ENCODE results near the gene MOCS3. TPM values are rescaled to one million over a fixed set of nuclear protein-coding genes. Genes with fewer than 3 reads are reported as not detected.

MOCS3 gene
- polyA plus RNA-seq = 3.8 TPM
- long read RNA-seq, donor 1, full-length matches to known transcripts = 13 of 13 reads
- long read RNA-seq, donor 1, partial matches to known transcripts = 0 of 13 reads
- long read RNA-seq, donor 1, other reads (novel, unspliced or antisense) = 0 of 13 reads
- long read RNA-seq, donor 2, full-length matches to known transcripts = 26 of 26 reads
- long read RNA-seq, donor 2, partial matches to known transcripts = 0 of 26 reads
- long read RNA-seq, donor 2, other reads (novel, unspliced or antisense) = 0 of 26 reads
- long read RNA-seq, donor 3, full-length matches to known transcripts = 29 of 29 reads
- long read RNA-seq, donor 3, partial matches to known transcripts = 0 of 29 reads
- long read RNA-seq, donor 3, other reads (novel, unspliced or antisense) = 0 of 29 reads
- long read RNA-seq, donor 4, full-length matches to known transcripts = 2 of 2 reads
- long read RNA-seq, donor 4, partial matches to known transcripts = 0 of 2 reads
- long read RNA-seq, donor 4, other reads (novel, unspliced or antisense) = 0 of 2 reads
- long read RNA-seq, donor 5, full-length matches to known transcripts = 17 of 17 reads
- long read RNA-seq, donor 5, partial matches to known transcripts = 0 of 17 reads
- long read RNA-seq, donor 5, other reads (novel, unspliced or antisense) = 0 of 17 reads
- long read RNA-seq, donor 6, full-length matches to known transcripts = 14 of 14 reads
- long read RNA-seq, donor 6, partial matches to known transcripts = 0 of 14 reads
- long read RNA-seq, donor 6, other reads (novel, unspliced or antisense) = 0 of 14 reads
- long read RNA-seq, donor 7, full-length matches to known transcripts = 9 of 9 reads
- long read RNA-seq, donor 7, partial matches to known transcripts = 0 of 9 reads
- long read RNA-seq, donor 7, other reads (novel, unspliced or antisense) = 0 of 9 reads
- long read RNA-seq, donor 8, full-length matches to known transcripts = 21 of 21 reads
- long read RNA-seq, donor 8, partial matches to known transcripts = 0 of 21 reads
- long read RNA-seq, donor 8, other reads (novel, unspliced or antisense) = 0 of 21 reads
- long read RNA-seq, donor 9, full-length matches to known transcripts = 17 of 17 reads
- long read RNA-seq, donor 9, partial matches to known transcripts = 0 of 17 reads
- long read RNA-seq, donor 9, other reads (novel, unspliced or antisense) = 0 of 17 reads
- long read RNA-seq, donor 10, full-length matches to known transcripts = 17 of 17 reads
- long read RNA-seq, donor 10, partial matches to known transcripts = 0 of 17 reads
- long read RNA-seq, donor 10, other reads (novel, unspliced or antisense) = 0 of 17 reads
- long read RNA-seq, donor 11, full-length matches to known transcripts = 12 of 12 reads
- long read RNA-seq, donor 11, partial matches to known transcripts = 0 of 12 reads
- long read RNA-seq, donor 11, other reads (novel, unspliced or antisense) = 0 of 12 reads

DNA sequence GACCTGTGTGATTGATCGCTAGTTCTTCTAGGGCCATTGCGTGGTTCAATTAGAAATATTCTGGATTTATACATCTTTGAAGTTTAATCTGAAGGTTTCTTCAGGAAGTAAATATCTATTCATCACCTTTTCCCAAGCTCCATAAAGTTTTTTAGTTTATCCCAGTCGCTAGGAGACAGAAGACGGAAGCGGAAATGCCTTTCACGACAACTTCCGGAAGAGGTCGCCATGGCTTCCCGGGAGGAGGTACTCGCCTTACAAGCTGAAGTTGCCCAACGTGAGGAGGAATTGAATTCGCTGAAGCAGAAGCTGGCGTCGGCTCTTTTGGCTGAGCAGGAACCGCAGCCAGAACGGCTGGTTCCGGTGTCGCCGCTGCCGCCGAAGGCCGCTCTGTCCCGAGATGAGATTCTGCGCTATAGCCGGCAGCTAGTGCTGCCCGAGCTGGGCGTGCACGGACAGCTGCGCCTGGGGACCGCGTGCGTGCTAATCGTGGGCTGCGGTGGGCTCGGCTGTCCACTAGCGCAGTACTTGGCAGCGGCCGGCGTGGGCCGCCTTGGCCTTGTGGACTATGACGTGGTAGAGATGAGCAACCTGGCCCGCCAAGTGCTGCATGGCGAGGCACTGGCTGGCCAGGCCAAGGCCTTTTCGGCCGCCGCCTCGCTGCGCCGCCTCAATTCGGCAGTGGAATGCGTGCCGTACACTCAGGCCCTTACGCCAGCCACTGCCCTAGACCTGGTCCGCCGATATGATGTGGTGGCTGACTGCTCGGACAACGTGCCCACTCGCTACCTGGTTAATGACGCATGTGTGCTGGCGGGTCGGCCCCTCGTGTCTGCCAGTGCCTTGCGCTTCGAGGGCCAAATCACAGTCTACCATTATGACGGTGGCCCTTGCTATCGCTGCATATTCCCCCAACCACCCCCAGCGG, at the start of gene MOCS3:
TSS of gene MOCS3 (plus strand) at position 204 of the 928 bp plus-strand sequence. CDS start at position 229, 25 bp downstream.
- no CpG with 5 or more reads among the region's 67 CpGs for WGBS (ENCODE audit: insufficient coverage, low lambda C conversion rate)
- H3K9me3 ChIP-seq (ENCODE audit: control insufficient read depth, low read depth, low read length) = peaks cover 4% of the 10 kb centered on the region
- H3K4me3 ChIP-seq (ENCODE audit: low read length) = peak within 1 kb of the TSS; percentile 92
- peaks cover 5% of the 10 kb centered on the region for H3K36me3 ChIP-seq (ENCODE audit: control insufficient read depth, insufficient read depth, low read length)
- no peaks in the 10 kb centered on the region for H3K27me3 ChIP-seq (ENCODE audit: control insufficient read depth, insufficient read depth, low read length)
- peaks cover 13% of the 10 kb centered on the region for H3K4me1 ChIP-seq (ENCODE audit: control insufficient read depth, insufficient read depth, low read length)
- H3K27ac ChIP-seq (ENCODE audit: low read length) = peak within 1 kb of the TSS; percentile 59
- peak; percentile 88 to 92 for DNase-seq

- no peaks in the 10 kb centered on the region for H3K9me3 ChIP-seq (ENCODE audit: control insufficient read depth, low read depth, low read length)
- H3K4me1 ChIP-seq (ENCODE audit: control insufficient read depth, insufficient read depth, low read length) = peaks cover 6% of the 10 kb centered on the region
- peaks cover 11% of the 10 kb centered on the region for H3K36me3 ChIP-seq (ENCODE audit: control insufficient read depth, insufficient read depth, low read length)
- no peaks in the 10 kb centered on the region for H3K27me3 ChIP-seq (ENCODE audit: control insufficient read depth, insufficient read depth, low read length)
- H3K4me3 ChIP-seq (ENCODE audit: low read length) = no peak overlapping the region
- no peak for DNase-seq
- WGBS (ENCODE audit: insufficient coverage, low lambda C conversion rate) = no CpG with 5 or more reads among the region's 3 CpGs
- H3K27ac ChIP-seq (ENCODE audit: low read length) = no peak overlapping the region
Observed at GRCh38 chr20:50909413-50909812, 49.2 kb upstream of the MOCS3 start.

- peaks cover 11% of the 10 kb centered on the region for H3K36me3 ChIP-seq (ENCODE audit: control insufficient read depth, insufficient read depth, low read length)
- no peaks in the 10 kb centered on the region for H3K27me3 ChIP-seq (ENCODE audit: control insufficient read depth, insufficient read depth, low read length)
- H3K4me3 ChIP-seq (ENCODE audit: low read length) = no peak overlapping the region
- no CpG with 5 or more reads among the region's 3 CpGs for whole genome bisulfite sequencing (ENCODE audit: insufficient coverage, low lambda C conversion rate)
- DNase-seq = no peak
- H3K9me3 ChIP-seq (ENCODE audit: control insufficient read depth, low read depth, low read length) = no peaks in the 10 kb centered on the region
- peak overlapping the region; percentile 26 for H3K27ac ChIP-seq (ENCODE audit: low read length)
- peaks cover 14% of the 10 kb centered on the region for H3K4me1 ChIP-seq (ENCODE audit: control insufficient read depth, insufficient read depth, low read length)
Observed at GRCh38 chr20:50911030-50911429, 47.6 kb upstream of the MOCS3 start.

- H3K27me3 ChIP-seq (ENCODE audit: control insufficient read depth, insufficient read depth, low read length) = no peaks in the 10 kb centered on the region
- H3K9me3 ChIP-seq (ENCODE audit: control insufficient read depth, low read depth, low read length) = no peaks in the 10 kb centered on the region
- no CpG with 5 or more reads among the region's 1 CpG for WGBS (ENCODE audit: insufficient coverage, low lambda C conversion rate)
- peaks cover 11% of the 10 kb centered on the region for H3K36me3 ChIP-seq (ENCODE audit: control insufficient read depth, insufficient read depth, low read length)
- peaks cover 16% of the 10 kb centered on the region for H3K4me1 ChIP-seq (ENCODE audit: control insufficient read depth, insufficient read depth, low read length)
- no peak overlapping the region for H3K4me3 ChIP-seq (ENCODE audit: low read length)
- peak overlapping the region; percentile 26 for H3K27ac ChIP-seq (ENCODE audit: low read length)
- no peak for DNase-seq
Observed at GRCh38 chr20:50911716-50912115, 46.9 kb upstream of the MOCS3 start.

DNA sequence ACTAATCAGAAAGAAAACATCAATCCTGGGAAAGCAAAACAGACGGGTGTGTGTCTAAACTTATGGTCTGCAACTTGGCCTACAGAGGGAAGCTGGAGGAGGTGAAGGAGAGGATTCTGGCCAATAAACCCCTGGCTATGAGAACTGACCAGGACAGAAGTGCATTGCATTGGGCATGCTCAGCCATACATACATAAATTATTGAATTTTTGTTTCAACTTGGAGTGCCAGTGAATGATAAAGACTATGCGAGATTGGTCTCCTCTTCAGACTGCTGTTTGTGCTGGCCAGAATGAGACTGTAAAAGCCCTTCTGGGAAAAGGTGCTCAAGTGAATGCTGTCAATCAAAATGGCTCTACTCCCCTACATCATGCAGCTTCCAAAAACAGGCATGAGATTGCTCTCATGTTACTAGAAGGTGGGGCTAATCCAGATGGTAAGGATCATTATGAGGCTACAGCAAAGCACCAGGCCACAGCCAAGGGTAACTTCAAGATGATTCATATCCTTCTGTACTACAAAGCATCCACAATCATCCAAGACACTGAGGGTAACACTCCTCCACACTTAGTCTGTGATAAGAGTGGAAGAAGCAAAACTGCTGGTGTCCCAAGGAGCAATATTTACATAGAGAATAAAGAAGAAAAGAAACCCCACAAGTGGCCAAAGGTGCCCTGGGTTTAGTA, 44.8 kb upstream of the MOCS3 start:
- no peak for DNase-seq
- no peaks in the 10 kb centered on the region for H3K27me3 ChIP-seq (ENCODE audit: control insufficient read depth, insufficient read depth, low read length)
- no peak overlapping the region for H3K4me3 ChIP-seq (ENCODE audit: low read length)
- peaks cover 17% of the 10 kb centered on the region for H3K36me3 ChIP-seq (ENCODE audit: control insufficient read depth, insufficient read depth, low read length)
- no peak overlapping the region for H3K27ac ChIP-seq (ENCODE audit: low read length)
- peaks cover 21% of the 10 kb centered on the region for H3K4me1 ChIP-seq (ENCODE audit: control insufficient read depth, insufficient read depth, low read length)
- no peaks in the 10 kb centered on the region for H3K9me3 ChIP-seq (ENCODE audit: control insufficient read depth, low read depth, low read length)
- WGBS (ENCODE audit: insufficient coverage, low lambda C conversion rate) = no CpG with 5 or more reads among the region's 2 CpGs

GRCh38 chr20:50915424-50915823, 43.2 kb upstream of the MOCS3 start:
- no peaks in the 10 kb centered on the region for H3K9me3 ChIP-seq (ENCODE audit: control insufficient read depth, low read depth, low read length)
- H3K4me1 ChIP-seq (ENCODE audit: control insufficient read depth, insufficient read depth, low read length) = peaks cover 21% of the 10 kb centered on the region
- no peaks in the 10 kb centered on the region for H3K27me3 ChIP-seq (ENCODE audit: control insufficient read depth, insufficient read depth, low read length)
- peak overlapping the region; percentile 30 for H3K27ac ChIP-seq (ENCODE audit: low read length)
- H3K36me3 ChIP-seq (ENCODE audit: control insufficient read depth, insufficient read depth, low read length) = peaks cover 18% of the 10 kb centered on the region
- no CpG with 5 or more reads among the region's 3 CpGs for WGBS (ENCODE audit: insufficient coverage, low lambda C conversion rate)
- H3K4me3 ChIP-seq (ENCODE audit: low read length) = no peak overlapping the region
- no peak for DNase-seq

GRCh38 chr20:50916257-50916656, 42.4 kb upstream of the MOCS3 start:
- Histone ChIP-seq H3K27ac (ENCODE audit: low read length) (peak overlapping the region; percentile 55), H3K27me3 (ENCODE audit: control insufficient read depth, insufficient read depth, low read length) (no peaks in the 10 kb centered on the region), H3K9me3 (ENCODE audit: control insufficient read depth, low read depth, low read length) (no peaks in the 10 kb centered on the region), H3K4me3 (ENCODE audit: low read length) (no peak overlapping the region), H3K36me3 (ENCODE audit: control insufficient read depth, insufficient read depth, low read length) (peaks cover 18% of the 10 kb centered on the region), H3K4me1 (ENCODE audit: control insufficient read depth, insufficient read depth, low read length) (peaks cover 21% of the 10 kb centered on the region)
- no CpG with 5 or more reads among the region's 5 CpGs for WGBS (ENCODE audit: insufficient coverage, low lambda C conversion rate)
- DNase-seq = peak; percentile 77 to 87

DNA sequence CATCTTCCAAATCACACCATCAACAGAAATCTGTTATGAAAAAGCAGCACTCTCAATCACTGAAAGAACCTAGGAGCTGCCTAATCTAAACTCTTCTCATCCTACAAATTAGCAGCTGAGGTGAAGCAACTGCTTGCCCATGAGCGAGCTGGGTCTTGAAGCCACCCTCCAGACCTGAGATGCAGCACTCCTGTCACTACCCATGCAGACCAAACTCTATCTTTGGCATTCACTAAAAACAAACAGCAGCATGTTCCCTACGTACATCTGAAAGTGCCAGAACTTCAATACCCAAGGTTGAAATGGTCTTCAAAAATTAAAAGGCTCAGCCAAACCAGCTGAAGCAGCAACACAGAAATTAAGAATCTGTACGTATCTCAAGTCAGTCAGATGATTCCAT, 41.7 kb upstream of the MOCS3 start:
- no peaks in the 10 kb centered on the region for H3K9me3 ChIP-seq (ENCODE audit: control insufficient read depth, low read depth, low read length)
- peak overlapping the region; percentile 55 for H3K27ac ChIP-seq (ENCODE audit: low read length)
- WGBS (ENCODE audit: insufficient coverage, low lambda C conversion rate) = no CpG with 5 or more reads among the region's 3 CpGs
- DNase-seq = no peak
- H3K4me1 ChIP-seq (ENCODE audit: control insufficient read depth, insufficient read depth, low read length) = peaks cover 21% of the 10 kb centered on the region
- no peaks in the 10 kb centered on the region for H3K27me3 ChIP-seq (ENCODE audit: control insufficient read depth, insufficient read depth, low read length)
- no peak overlapping the region for H3K4me3 ChIP-seq (ENCODE audit: low read length)
- H3K36me3 ChIP-seq (ENCODE audit: control insufficient read depth, insufficient read depth, low read length) = peaks cover 20% of the 10 kb centered on the region

DNA sequence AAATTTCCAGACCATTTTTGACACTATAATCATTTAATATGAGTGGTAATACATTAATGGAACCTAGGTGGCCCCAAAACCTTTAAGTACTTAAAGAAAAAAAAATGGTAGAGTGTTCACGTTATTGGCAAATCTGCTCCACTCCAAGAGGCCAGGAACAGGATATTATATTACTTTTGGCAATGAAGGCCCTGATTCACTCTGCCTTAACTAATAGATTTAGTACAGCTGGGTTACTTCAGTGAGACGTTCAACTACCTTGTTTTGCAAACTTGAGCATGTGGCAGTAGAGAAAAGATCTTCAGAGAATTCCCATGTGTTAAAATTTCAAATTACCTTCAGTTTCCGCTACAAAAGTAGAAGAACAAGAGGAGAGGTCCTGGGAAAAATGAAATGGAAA, 40.2 kb upstream of the MOCS3 start:
- H3K36me3 ChIP-seq (ENCODE audit: control insufficient read depth, insufficient read depth, low read length) = peaks cover 25% of the 10 kb centered on the region
- WGBS (ENCODE audit: insufficient coverage, low lambda C conversion rate) = 83% methylated on average over 2 of the region's 3 CpGs
- H3K4me1 ChIP-seq (ENCODE audit: control insufficient read depth, insufficient read depth, low read length) = peaks cover 19% of the 10 kb centered on the region

More for the DNA sequence above, 40.2 kb upstream of the MOCS3 start:
- no peaks in the 10 kb centered on the region for H3K9me3 ChIP-seq (ENCODE audit: control insufficient read depth, low read depth, low read length)
- no peak for DNase-seq
- H3K4me3 ChIP-seq (ENCODE audit: low read length) = no peak overlapping the region
- H3K27me3 ChIP-seq (ENCODE audit: control insufficient read depth, insufficient read depth, low read length) = no peaks in the 10 kb centered on the region
- H3K27ac ChIP-seq (ENCODE audit: low read length) = no peak overlapping the region

Measured in large intestine (tissue), 12 donors.